Aorta (tissue), 5 donors: ENCODE results near the gene OR2AT4. TPM values are rescaled to one million over a fixed set of nuclear protein-coding genes. Genes with fewer than 3 reads are reported as not detected.
"Not testable (repeated sequence)": the region's sequence is repeated elsewhere in the genome, so short reads cannot be mapped to it uniquely, and the experiment has no call there.

ENCODE experiments used
- ATAC-seq: fragments of 200-7000 bp; cut with Tn5 transposase; one replicate; pipeline ENCODE4 v1.9.1; 2022; ENCODE audit warnings: moderate library complexity; ENCODE audit not compliant: low FRiP score
- DNase-seq, 2 donors: peaks; one replicate each; pipeline ENCODE4 v3.0.0-alpha.2; 2020
- H3K27ac ChIP-seq, 2 donors: one replicate each; pipeline ENCODE4 v1.5.1; 2013; ENCODE audit warnings: low read length in 2 of 2, mild to moderate bottlenecking in 2 of 2, moderate library complexity in 2 of 2, control low read depth in 1 of 2, inconsistent platforms in 1 of 2, low read depth in 1 of 2
- H3K27me3 ChIP-seq, 2 donors: one replicate each; pipeline ENCODE4 v1.6.1; 2013; ENCODE audit warnings: control low read depth in 1 of 2, low read length in 1 of 2, mild to moderate bottlenecking in 1 of 2, moderate library complexity in 1 of 2; ENCODE audit not compliant: insufficient read depth in 2 of 2, control insufficient read depth in 1 of 2
- H3K36me3 ChIP-seq, 2 donors: one replicate each; pipeline ENCODE4 v1.6.1; 2013; ENCODE audit warnings: control low read depth in 1 of 2, low read length in 1 of 2, mild to moderate bottlenecking in 1 of 2; ENCODE audit not compliant: insufficient read depth in 2 of 2, control insufficient read depth in 1 of 2
- H3K4me1 ChIP-seq, 2 donors: one replicate each; pipeline ENCODE4 v1.6.1; 2013; ENCODE audit warnings: low read length in 2 of 2, control low read depth in 1 of 2, mild to moderate bottlenecking in 1 of 2, moderate library complexity in 1 of 2; ENCODE audit not compliant: insufficient read depth in 2 of 2, control insufficient read depth in 1 of 2
- H3K4me3 ChIP-seq, 2 donors: one replicate each; pipeline ENCODE4 v1.5.1; 2013; ENCODE audit warnings: low read length in 2 of 2, control low read depth in 1 of 2, mild to moderate bottlenecking in 1 of 2
- H3K9me3 ChIP-seq: one replicate; pipeline ENCODE4 v1.6.1; 2013; ENCODE audit warnings: mild to moderate bottlenecking, low read length; ENCODE audit not compliant: control insufficient read depth
- WGBS, 2 donors: extraction: QIAGEN DNeasy Blood & Tissue Kit; methylation state at CpG; one replicate each; pipeline ENCODE4 v1.1.7; 2013; 5-methylcytosine and 5-hydroxymethylcytosine counted together
- intact Hi-C, 2 donors: fragments of 100-400 bp; cut with DNase I; formaldehyde crosslinking; loops; one replicate each; pipeline versions ENCODE4 v1.14.2 to v1.15.0; 2022
- polyA plus RNA-seq, 2 donors: library from polyadenylated mRNA; stranded (reverse); fragments of 200-250 nt; gene quantifications; one replicate each; pipeline ENCODE4 v1.2.3, GENCODE V29; 2013
- total RNA-seq, 2 donors: library from RNA; stranded (reverse); fragmentation: NEBNext Ultra II Directional; extraction: Animal tissue kit (Norgen Biotek cat#: 25700); gene quantifications; one replicate each; pipeline ENCODE4 v1.2.1, GENCODE V29; 2021
- donor health status: healthy with polysubstance abuse.
- donor health status: Bipolar disorder and iron deficiency.
- donor health status: DM: no; HTN: no; CAD: no.
- donor health status: DM: no; HTN: no; CAD: no.
- donor health status: DM: yes; HTN: yes; CAD: no.

OR2AT4 gene
- total and polyA plus RNA-seq, 4 donors, result 0.88 TPM; not detected in 3

DNA sequence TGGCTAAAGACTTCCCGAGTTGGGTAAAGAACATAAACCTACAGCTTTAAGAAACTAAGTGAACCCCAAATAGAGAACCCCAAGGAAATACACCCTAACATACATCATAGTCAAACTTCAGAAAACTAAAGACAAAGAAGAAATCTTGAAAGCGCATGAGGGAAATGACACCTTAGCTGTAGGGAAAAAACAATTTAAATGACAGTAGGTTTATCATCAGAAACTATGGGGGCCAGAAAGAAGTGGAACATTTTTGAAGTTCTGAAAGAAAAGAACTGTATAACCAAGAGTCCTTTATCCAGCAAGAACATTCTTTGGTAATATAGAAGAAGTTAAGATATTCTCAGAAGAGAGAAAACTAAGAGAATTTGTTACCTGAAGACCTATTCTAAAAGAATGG lies 15.5 kb upstream of the OR2AT4 start:
- Histone ChIP-seq H3K27ac (no peak overlapping the region), H3K4me3 (no peak overlapping the region), H3K27me3 (no peaks in the 10 kb centered on the region), H3K36me3 (no peaks in the 10 kb centered on the region), H3K4me1 (no peaks in the 10 kb centered on the region), H3K9me3 (peaks cover 6% of the 10 kb centered on the region)
- DNase-seq (no peak), ATAC-seq (no peak)
- WGBS, 2 donors, result 76 to 79% methylated on average over 2 of the region's 2 CpGs
- intact Hi-C loops, result no loop called here

DNA sequence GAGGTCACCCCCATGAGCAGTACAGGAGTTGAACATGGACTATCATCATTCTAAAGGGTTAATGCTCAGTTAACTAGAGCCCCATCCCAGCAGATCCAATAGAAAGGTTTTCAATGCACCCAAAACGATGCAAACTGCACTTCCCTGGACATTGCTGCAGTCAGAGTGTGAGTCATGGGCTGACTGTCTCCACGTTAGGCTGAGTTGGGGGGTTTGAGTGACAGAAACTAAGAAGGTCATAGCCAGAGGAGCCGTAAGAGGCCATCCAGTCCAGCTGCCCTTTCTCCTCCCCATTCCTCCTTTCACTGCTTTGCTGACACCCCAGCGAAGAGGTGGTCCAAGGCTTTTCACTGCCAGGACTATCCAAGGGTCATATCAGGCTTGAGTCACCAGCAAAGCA lies 10.5 kb upstream of the OR2AT4 start:
- intact Hi-C loops, result no loop called here
- H3K27me3 ChIP-seq, result no peaks in the 10 kb centered on the region
- no peaks in the 10 kb centered on the region for H3K4me1 ChIP-seq
- WGBS, 2 donors, result 45 to 51% methylated on average over 4 of the region's 4 CpGs
- H3K27ac ChIP-seq, result no peak overlapping the region
- ATAC-seq, result no peak
- DNase-seq, result no peak
- no peak overlapping the region for H3K4me3 ChIP-seq
- no peaks in the 10 kb centered on the region for H3K9me3 ChIP-seq
- no peaks in the 10 kb centered on the region for H3K36me3 ChIP-seq

- H3K4me1 ChIP-seq, H3K9me3 ChIP-seq, H3K4me3 ChIP-seq, DNase-seq, H3K36me3 ChIP-seq, H3K27ac ChIP-seq, ATAC-seq, H3K27me3 ChIP-seq, intact Hi-C loops: not testable (repeated sequence)
- 70 to 72% methylated on average over 2 of the region's 2 CpGs for WGBS, 2 donors
Measured at GRCh38 chr11:75105967-75106681, 9.4 kb upstream of the OR2AT4 start.

DNA sequence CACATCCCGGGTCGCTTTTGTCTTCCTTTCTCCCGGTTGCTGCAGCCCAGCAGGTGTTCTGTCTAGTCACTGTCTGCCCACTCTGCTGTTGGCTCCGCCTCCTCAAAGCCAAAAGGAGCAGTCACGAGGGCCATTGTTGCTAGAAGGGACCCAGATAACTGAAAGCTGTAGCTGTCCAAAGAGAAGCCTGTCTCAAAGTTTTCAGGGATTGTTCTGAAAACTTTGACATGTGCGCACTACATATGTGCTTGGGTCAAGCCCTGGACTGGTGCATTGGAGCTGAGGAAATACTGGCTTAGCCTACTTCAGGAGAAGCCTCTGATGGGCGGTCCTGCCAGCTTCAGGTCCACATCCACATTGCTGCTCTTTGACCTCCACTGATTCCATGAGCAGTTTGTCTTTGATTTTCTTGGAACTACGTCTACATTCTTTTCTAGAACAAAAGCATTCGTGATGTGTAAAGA lies 8.8 kb upstream of the OR2AT4 start:
- H3K4me1 ChIP-seq, result no peaks in the 10 kb centered on the region
- no peak for ATAC-seq
- no peak overlapping the region for H3K27ac ChIP-seq
- intact Hi-C loops, result no loop called here
- 45 to 51% methylated on average over 9 of the region's 9 CpGs for WGBS, 2 donors
- no peaks in the 10 kb centered on the region for H3K27me3 ChIP-seq
- no peak for DNase-seq
- no peaks in the 10 kb centered on the region for H3K9me3 ChIP-seq
- H3K4me3 ChIP-seq, result no peak overlapping the region
- H3K36me3 ChIP-seq, result no peaks in the 10 kb centered on the region

- Histone ChIP-seq H3K9me3 (peaks cover 2% of the 10 kb centered on the region), H3K27ac (no peak overlapping the region), H3K4me1 (no peaks in the 10 kb centered on the region), H3K27me3 (no peaks in the 10 kb centered on the region), H3K4me3 (no peak overlapping the region), H3K36me3 (no peaks in the 10 kb centered on the region)
- ATAC-seq (no peak), DNase-seq (no peak)
- intact Hi-C loops, result no loop called here
- 69 to 80% methylated on average over 5 of the region's 5 CpGs for WGBS, 2 donors
Measured at GRCh38 chr11:75103380-75104026, 6.8 kb upstream of the OR2AT4 start.

GRCh38 chr11:75101424-75102128 lies 4.9 kb upstream of the OR2AT4 start:
- DNase-seq (no peak), ATAC-seq (no peak)
- 85 to 87% methylated on average over 8 of the region's 8 CpGs for WGBS, 2 donors
- intact Hi-C loops, result no loop called here
- H3K9me3 ChIP-seq, result peaks cover 2% of the 10 kb centered on the region
- no peak overlapping the region for H3K4me3 ChIP-seq
- H3K36me3 ChIP-seq, result no peaks in the 10 kb centered on the region
- no peak overlapping the region for H3K27ac ChIP-seq
- H3K4me1 ChIP-seq, result no peaks in the 10 kb centered on the region
- no peaks in the 10 kb centered on the region for H3K27me3 ChIP-seq

DNA sequence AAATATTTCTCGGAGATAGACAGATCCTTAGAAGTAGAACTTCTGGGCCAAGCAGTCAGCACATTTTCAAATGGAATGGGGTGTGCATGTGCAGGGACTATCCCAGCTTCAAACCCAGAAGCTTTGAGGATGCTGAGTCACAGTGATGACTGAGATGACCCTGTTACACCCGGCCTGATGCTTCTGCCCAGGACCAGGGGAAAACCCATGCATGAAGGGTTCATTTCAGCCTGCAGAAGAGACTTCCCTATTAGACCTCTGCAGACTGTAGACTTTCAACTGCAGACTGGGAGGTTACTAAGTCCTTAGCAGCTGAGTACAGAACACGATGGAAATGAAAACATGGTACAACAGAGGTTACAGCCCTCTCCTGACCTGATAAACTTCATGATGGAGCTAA lies 3.6 kb upstream of the OR2AT4 start:
- no peak overlapping the region for H3K27ac ChIP-seq
- H3K4me1 ChIP-seq, result no peaks in the 10 kb centered on the region
- intact Hi-C loops, result no loop called here
- H3K36me3 ChIP-seq, result no peaks in the 10 kb centered on the region
- ATAC-seq (no peak), DNase-seq (no peak)
- peaks cover 2% of the 10 kb centered on the region for H3K9me3 ChIP-seq
- no peak overlapping the region for H3K4me3 ChIP-seq
- WGBS, 2 donors, result 34 to 40% methylated on average over 3 of the region's 3 CpGs
- no peaks in the 10 kb centered on the region for H3K27me3 ChIP-seq

GRCh38 chr11:75099635-75100034 lies 3.0 kb upstream of the OR2AT4 start:
- Histone ChIP-seq H3K4me3 (no peak overlapping the region), H3K27me3 (peaks cover 0 to 2% of the 10 kb centered on the region in 2 donors), H3K9me3 (peaks cover 2% of the 10 kb centered on the region), H3K27ac (no peak overlapping the region), H3K36me3 (no peaks in the 10 kb centered on the region), H3K4me1 (no peaks in the 10 kb centered on the region)
- ATAC-seq (no peak), DNase-seq (no peak)
- intact Hi-C loops, result no loop called here
- WGBS, 2 donors, result 94 to 95% methylated on average over 1 of the region's 1 CpG
